Activated naive CD4-positive, alpha-beta T cell treated with anti-CD3 and anti-CD28 coated beads, Interleukin-2, amount 50 U/mL, for 24 hours (primary cell): ENCODE data around the gene MB21D2.
"Not testable (repeated sequence)": the region's sequence is repeated elsewhere in the genome, so short reads cannot be mapped to it uniquely, and the experiment has no call there.

Source experiments
- H3K27ac Mint-ChIP-seq: one replicate; pipeline ENCODE4 v1.8.0; 2021; ENCODE audit warnings: mild to moderate bottlenecking, mixed read lengths
- H3K27me3 Mint-ChIP-seq: one replicate; pipeline ENCODE4 v1.8.0; 2021; ENCODE audit warnings: mixed read lengths
- H3K36me3 Mint-ChIP-seq: one replicate; pipeline ENCODE4 v1.8.0; 2021; ENCODE audit warnings: mixed read lengths
- H3K4me1 Mint-ChIP-seq: one replicate; pipeline ENCODE4 v1.8.0; 2021; ENCODE audit warnings: mixed read lengths
- H3K4me3 Mint-ChIP-seq: one replicate; pipeline ENCODE4 v1.8.0; 2021; ENCODE audit warnings: mild to moderate bottlenecking, mixed read lengths
- H3K9me3 Mint-ChIP-seq: one replicate; pipeline ENCODE4 v1.8.0; 2021; ENCODE audit warnings: mixed read lengths

Gene MB21D2

GRCh38 chr3:192917404-192918274 lies at the start of gene MB21D2:
Gene MB21D2 (minus strand): TSS chr3:192917856. CDS start chr3:192917840, 16 bp downstream.
- peaks cover 29% of the 10 kb centered on the region for H3K27me3 Mint-ChIP-seq
- peak within 1 kb of the TSS; percentile 81 for H3K27ac Mint-ChIP-seq
- H3K9me3 Mint-ChIP-seq: no peaks in the 10 kb centered on the region
- H3K4me3 Mint-ChIP-seq: peak within 1 kb of the TSS; percentile 94
- H3K36me3 Mint-ChIP-seq: no peaks in the 10 kb centered on the region
- peaks cover 29% of the 10 kb centered on the region for H3K4me1 Mint-ChIP-seq

- H3K27ac Mint-ChIP-seq, H3K4me3 Mint-ChIP-seq, H3K4me1 Mint-ChIP-seq, H3K9me3 Mint-ChIP-seq, H3K27me3 Mint-ChIP-seq, H3K36me3 Mint-ChIP-seq: not testable (repeated sequence)
Measured at GRCh38 chr3:192964959-192965719, 47.5 kb upstream of the MB21D2 start.

- Mint-ChIP-seq H3K27me3 (no peaks in the 10 kb centered on the region), H3K36me3 (no peaks in the 10 kb centered on the region), H3K27ac (no peak overlapping the region), H3K4me3 (no peak overlapping the region), H3K4me1 (no peaks in the 10 kb centered on the region), H3K9me3 (no peaks in the 10 kb centered on the region)
Measured at GRCh38 chr3:192959773-192960172, 42.1 kb upstream of the MB21D2 start.

- H3K27me3 Mint-ChIP-seq: no peaks in the 10 kb centered on the region
- H3K9me3 Mint-ChIP-seq: no peaks in the 10 kb centered on the region
- H3K27ac Mint-ChIP-seq: no peak overlapping the region
Measured at GRCh38 chr3:192958219-192958872, 40.7 kb upstream of the MB21D2 start.

GRCh38 chr3:192957441-192958021 lies 39.9 kb upstream of the MB21D2 start:
- H3K9me3 Mint-ChIP-seq: no peaks in the 10 kb centered on the region
- no peaks in the 10 kb centered on the region for H3K36me3 Mint-ChIP-seq
- H3K4me1 Mint-ChIP-seq: no peaks in the 10 kb centered on the region
- no peak overlapping the region for H3K27ac Mint-ChIP-seq
- H3K27me3 Mint-ChIP-seq: no peaks in the 10 kb centered on the region
- H3K4me3 Mint-ChIP-seq: no peak overlapping the region

More at GRCh38 chr3:192958219-192958872, 40.7 kb upstream of the MB21D2 start:
- H3K4me3 Mint-ChIP-seq: no peak overlapping the region
- no peaks in the 10 kb centered on the region for H3K36me3 Mint-ChIP-seq
- no peaks in the 10 kb centered on the region for H3K4me1 Mint-ChIP-seq

- H3K27ac Mint-ChIP-seq: no peak overlapping the region
- no peaks in the 10 kb centered on the region for H3K36me3 Mint-ChIP-seq
- H3K4me1 Mint-ChIP-seq: no peaks in the 10 kb centered on the region
- no peak overlapping the region for H3K4me3 Mint-ChIP-seq
- H3K27me3 Mint-ChIP-seq: no peaks in the 10 kb centered on the region
- no peaks in the 10 kb centered on the region for H3K9me3 Mint-ChIP-seq
Measured at GRCh38 chr3:192953926-192954325, 36.3 kb upstream of the MB21D2 start.

GRCh38 chr3:192947421-192947820 lies 29.8 kb upstream of the MB21D2 start:
- H3K27me3 Mint-ChIP-seq: peaks cover 3% of the 10 kb centered on the region
- H3K4me1 Mint-ChIP-seq: no peaks in the 10 kb centered on the region
- no peak overlapping the region for H3K4me3 Mint-ChIP-seq
- H3K9me3 Mint-ChIP-seq: no peaks in the 10 kb centered on the region
- H3K36me3 Mint-ChIP-seq: no peaks in the 10 kb centered on the region
- no peak overlapping the region for H3K27ac Mint-ChIP-seq

- H3K4me3 Mint-ChIP-seq: no peak overlapping the region
- H3K27ac Mint-ChIP-seq: no peak overlapping the region
- H3K36me3 Mint-ChIP-seq: no peaks in the 10 kb centered on the region
- no peaks in the 10 kb centered on the region for H3K4me1 Mint-ChIP-seq
- no peaks in the 10 kb centered on the region for H3K9me3 Mint-ChIP-seq
- peaks cover 3% of the 10 kb centered on the region for H3K27me3 Mint-ChIP-seq
Measured at GRCh38 chr3:192943393-192943792, 25.7 kb upstream of the MB21D2 start.

- Mint-ChIP-seq H3K27ac (no peak overlapping the region), H3K4me3 (no peak overlapping the region), H3K4me1 (no peaks in the 10 kb centered on the region), H3K36me3 (no peaks in the 10 kb centered on the region), H3K27me3 (peaks cover 3% of the 10 kb centered on the region), H3K9me3 (no peaks in the 10 kb centered on the region)
Measured at GRCh38 chr3:192942625-192943024, 25.0 kb upstream of the MB21D2 start.

GRCh38 chr3:192940129-192940528 lies 22.5 kb upstream of the MB21D2 start:
- H3K36me3 Mint-ChIP-seq: no peaks in the 10 kb centered on the region
- no peak overlapping the region for H3K27ac Mint-ChIP-seq
- no peaks in the 10 kb centered on the region for H3K9me3 Mint-ChIP-seq
- no peaks in the 10 kb centered on the region for H3K4me1 Mint-ChIP-seq
- H3K4me3 Mint-ChIP-seq: no peak overlapping the region
- no peaks in the 10 kb centered on the region for H3K27me3 Mint-ChIP-seq

GRCh38 chr3:192935441-192935840 lies 17.8 kb upstream of the MB21D2 start:
- no peaks in the 10 kb centered on the region for H3K36me3 Mint-ChIP-seq
- H3K4me3 Mint-ChIP-seq: no peak overlapping the region
- no peaks in the 10 kb centered on the region for H3K27me3 Mint-ChIP-seq
- H3K4me1 Mint-ChIP-seq: no peaks in the 10 kb centered on the region
- H3K9me3 Mint-ChIP-seq: no peaks in the 10 kb centered on the region
- H3K27ac Mint-ChIP-seq: no peak overlapping the region

GRCh38 chr3:192933779-192934460 lies 16.3 kb upstream of the MB21D2 start:
- Mint-ChIP-seq H3K27ac (no peak overlapping the region), H3K9me3 (no peaks in the 10 kb centered on the region), H3K4me3 (no peak overlapping the region), H3K4me1 (no peaks in the 10 kb centered on the region), H3K36me3 (no peaks in the 10 kb centered on the region), H3K27me3 (no peaks in the 10 kb centered on the region)

GRCh38 chr3:192933259-192933658 lies 15.6 kb upstream of the MB21D2 start:
- H3K36me3 Mint-ChIP-seq: no peaks in the 10 kb centered on the region
- H3K4me3 Mint-ChIP-seq: no peak overlapping the region
- H3K27ac Mint-ChIP-seq: no peak overlapping the region
- no peaks in the 10 kb centered on the region for H3K27me3 Mint-ChIP-seq
- no peaks in the 10 kb centered on the region for H3K9me3 Mint-ChIP-seq
- H3K4me1 Mint-ChIP-seq: no peaks in the 10 kb centered on the region

- Mint-ChIP-seq H3K36me3 (no peaks in the 10 kb centered on the region), H3K27ac (no peak overlapping the region), H3K9me3 (no peaks in the 10 kb centered on the region), H3K4me3 (no peak overlapping the region), H3K27me3 (no peaks in the 10 kb centered on the region), H3K4me1 (no peaks in the 10 kb centered on the region)
Measured at GRCh38 chr3:192931825-192932224, 14.2 kb upstream of the MB21D2 start.

GRCh38 chr3:192930577-192930976 lies 12.9 kb upstream of the MB21D2 start:
- no peaks in the 10 kb centered on the region for H3K4me1 Mint-ChIP-seq
- H3K4me3 Mint-ChIP-seq: no peak overlapping the region
- no peak overlapping the region for H3K27ac Mint-ChIP-seq
- no peaks in the 10 kb centered on the region for H3K9me3 Mint-ChIP-seq
- no peaks in the 10 kb centered on the region for H3K27me3 Mint-ChIP-seq
- no peaks in the 10 kb centered on the region for H3K36me3 Mint-ChIP-seq
